ENCODE results near the gene LPAR5. TPM values are rescaled to one million over a fixed set of nuclear protein-coding genes. Genes with fewer than 3 reads are reported as not detected.
A peak's percentile ranks its signal among the peaks of the same experiment; 100 is the strongest.

Gene LPAR5
- total and polyA plus RNA-seq, 4 donors = 0.58 to 2.0 (median 1.1) TPM

DNA sequence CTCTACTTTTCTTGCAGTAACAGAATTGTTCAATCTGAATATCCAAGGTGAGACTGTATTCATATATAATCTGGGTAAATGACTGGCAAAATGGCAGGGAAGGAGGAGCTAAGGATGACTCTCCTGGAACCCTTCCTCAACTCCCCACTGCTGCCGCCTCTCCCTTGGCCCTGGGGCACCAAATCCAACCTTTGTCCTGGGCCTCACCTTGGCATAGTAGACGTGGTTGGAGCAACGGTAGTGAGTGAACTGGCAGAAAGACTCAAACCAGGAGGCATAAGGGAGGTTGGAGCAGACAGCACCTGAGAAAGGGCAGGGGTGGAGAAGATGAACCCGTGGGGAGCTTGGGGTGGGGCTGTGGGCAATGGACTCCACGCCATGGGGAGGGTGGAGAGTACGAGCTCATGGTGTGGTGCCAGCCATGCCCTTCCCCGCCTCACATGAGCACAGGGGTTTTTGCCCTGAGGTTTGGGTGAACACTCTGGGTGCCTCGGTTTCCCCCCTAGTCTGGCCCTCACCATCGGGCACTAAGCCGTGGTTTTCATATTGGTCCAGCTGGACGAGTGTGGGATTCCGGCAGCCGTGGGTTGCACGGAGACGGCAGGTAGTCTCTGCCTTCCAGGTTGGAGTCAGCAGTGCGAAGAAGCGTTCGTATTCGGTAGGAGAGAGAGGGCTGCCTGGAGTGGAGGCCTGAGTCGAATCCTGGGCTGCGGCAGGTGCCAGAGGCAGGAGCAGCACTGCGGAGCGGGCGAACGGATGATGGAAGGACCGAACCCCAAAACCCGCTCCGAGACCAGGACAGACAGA, 10.7 kb upstream of the LPAR5 start:
- DNase-seq (ENCODE audit: low spot score) = no peak
- peak overlapping the region in 1 of 2 donors; percentile 46 for H3K27ac ChIP-seq (ENCODE audit: low read depth in 1 of 2, low read length in 2 of 2)
- TF ChIP-seq FOXA1 (IDR thresholded peaks at IDR 0.05) (no peak), TAF1 (conservative IDR thresholded peaks at IDR 0.05) (no peak), EGR1 (IDR thresholded peaks at IDR 0.05; ENCODE audit: low read depth in 2 of 2) (no peak), RXRA (IDR thresholded peaks at IDR 0.05) (no peak), RAD21 (IDR thresholded peaks at IDR 0.05) (no peak), HNF4G (IDR thresholded peaks at IDR 0.05) (no peak), SP1 (IDR thresholded peaks at IDR 0.05) (no peak), NR2F2 (IDR thresholded peaks at IDR 0.05) (no peak), GABPA (IDR thresholded peaks at IDR 0.05 in 1 of 2, conservative IDR thresholded peaks at IDR 0.05 in 1 of 2) (no peak), YY1 (IDR thresholded peaks at IDR 0.05) (no peak), FOXA2 (IDR thresholded peaks at IDR 0.05) (no peak), HNF4A (conservative IDR thresholded peaks at IDR 0.05) (no peak), JUND (IDR thresholded peaks at IDR 0.05) (no peak)
- TF ChIP-seq, protein P1, sequence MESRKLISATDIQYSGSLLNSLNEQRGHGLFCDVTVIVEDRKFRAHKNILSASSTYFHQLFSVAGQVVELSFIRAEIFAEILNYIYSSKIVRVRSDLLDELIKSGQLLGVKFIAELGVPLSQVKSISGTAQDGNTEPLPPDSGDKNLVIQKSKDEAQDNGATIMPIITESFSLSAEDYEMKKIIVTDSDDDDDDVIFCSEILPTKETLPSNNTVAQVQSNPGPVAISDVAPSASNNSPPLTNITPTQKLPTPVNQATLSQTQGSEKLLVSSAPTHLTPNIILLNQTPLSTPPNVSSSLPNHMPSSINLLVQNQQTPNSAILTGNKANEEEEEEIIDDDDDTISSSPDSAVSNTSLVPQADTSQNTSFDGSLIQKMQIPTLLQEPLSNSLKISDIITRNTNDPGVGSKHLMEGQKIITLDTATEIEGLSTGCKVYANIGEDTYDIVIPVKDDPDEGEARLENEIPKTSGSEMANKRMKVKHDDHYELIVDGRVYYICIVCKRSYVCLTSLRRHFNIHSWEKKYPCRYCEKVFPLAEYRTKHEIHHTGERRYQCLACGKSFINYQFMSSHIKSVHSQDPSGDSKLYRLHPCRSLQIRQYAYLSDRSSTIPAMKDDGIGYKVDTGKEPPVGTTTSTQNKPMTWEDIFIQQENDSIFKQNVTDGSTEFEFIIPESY (IDR thresholded peaks at IDR 0.05) = no peak
- TF ChIP-seq, protein P2, sequence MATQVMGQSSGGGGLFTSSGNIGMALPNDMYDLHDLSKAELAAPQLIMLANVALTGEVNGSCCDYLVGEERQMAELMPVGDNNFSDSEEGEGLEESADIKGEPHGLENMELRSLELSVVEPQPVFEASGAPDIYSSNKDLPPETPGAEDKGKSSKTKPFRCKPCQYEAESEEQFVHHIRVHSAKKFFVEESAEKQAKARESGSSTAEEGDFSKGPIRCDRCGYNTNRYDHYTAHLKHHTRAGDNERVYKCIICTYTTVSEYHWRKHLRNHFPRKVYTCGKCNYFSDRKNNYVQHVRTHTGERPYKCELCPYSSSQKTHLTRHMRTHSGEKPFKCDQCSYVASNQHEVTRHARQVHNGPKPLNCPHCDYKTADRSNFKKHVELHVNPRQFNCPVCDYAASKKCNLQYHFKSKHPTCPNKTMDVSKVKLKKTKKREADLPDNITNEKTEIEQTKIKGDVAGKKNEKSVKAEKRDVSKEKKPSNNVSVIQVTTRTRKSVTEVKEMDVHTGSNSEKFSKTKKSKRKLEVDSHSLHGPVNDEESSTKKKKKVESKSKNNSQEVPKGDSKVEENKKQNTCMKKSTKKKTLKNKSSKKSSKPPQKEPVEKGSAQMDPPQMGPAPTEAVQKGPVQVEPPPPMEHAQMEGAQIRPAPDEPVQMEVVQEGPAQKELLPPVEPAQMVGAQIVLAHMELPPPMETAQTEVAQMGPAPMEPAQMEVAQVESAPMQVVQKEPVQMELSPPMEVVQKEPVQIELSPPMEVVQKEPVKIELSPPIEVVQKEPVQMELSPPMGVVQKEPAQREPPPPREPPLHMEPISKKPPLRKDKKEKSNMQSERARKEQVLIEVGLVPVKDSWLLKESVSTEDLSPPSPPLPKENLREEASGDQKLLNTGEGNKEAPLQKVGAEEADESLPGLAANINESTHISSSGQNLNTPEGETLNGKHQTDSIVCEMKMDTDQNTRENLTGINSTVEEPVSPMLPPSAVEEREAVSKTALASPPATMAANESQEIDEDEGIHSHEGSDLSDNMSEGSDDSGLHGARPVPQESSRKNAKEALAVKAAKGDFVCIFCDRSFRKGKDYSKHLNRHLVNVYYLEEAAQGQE (IDR thresholded peaks at IDR 0.05) = no peak
- TF ChIP-seq, protein P3, sequence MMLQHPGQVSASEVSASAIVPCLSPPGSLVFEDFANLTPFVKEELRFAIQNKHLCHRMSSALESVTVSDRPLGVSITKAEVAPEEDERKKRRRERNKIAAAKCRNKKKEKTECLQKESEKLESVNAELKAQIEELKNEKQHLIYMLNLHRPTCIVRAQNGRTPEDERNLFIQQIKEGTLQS (IDR thresholded peaks at IDR 0.05) = no peak
- TF ChIP-seq, protein P4, sequence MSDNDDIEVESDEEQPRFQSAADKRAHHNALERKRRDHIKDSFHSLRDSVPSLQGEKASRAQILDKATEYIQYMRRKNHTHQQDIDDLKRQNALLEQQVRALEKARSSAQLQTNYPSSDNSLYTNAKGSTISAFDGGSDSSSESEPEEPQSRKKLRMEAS (IDR thresholded peaks at IDR 0.05) = no peak
- TF ChIP-seq, protein P5, sequence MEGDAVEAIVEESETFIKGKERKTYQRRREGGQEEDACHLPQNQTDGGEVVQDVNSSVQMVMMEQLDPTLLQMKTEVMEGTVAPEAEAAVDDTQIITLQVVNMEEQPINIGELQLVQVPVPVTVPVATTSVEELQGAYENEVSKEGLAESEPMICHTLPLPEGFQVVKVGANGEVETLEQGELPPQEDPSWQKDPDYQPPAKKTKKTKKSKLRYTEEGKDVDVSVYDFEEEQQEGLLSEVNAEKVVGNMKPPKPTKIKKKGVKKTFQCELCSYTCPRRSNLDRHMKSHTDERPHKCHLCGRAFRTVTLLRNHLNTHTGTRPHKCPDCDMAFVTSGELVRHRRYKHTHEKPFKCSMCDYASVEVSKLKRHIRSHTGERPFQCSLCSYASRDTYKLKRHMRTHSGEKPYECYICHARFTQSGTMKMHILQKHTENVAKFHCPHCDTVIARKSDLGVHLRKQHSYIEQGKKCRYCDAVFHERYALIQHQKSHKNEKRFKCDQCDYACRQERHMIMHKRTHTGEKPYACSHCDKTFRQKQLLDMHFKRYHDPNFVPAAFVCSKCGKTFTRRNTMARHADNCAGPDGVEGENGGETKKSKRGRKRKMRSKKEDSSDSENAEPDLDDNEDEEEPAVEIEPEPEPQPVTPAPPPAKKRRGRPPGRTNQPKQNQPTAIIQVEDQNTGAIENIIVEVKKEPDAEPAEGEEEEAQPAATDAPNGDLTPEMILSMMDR (IDR thresholded peaks at IDR 0.05; ENCODE audit: low read depth, low read length, missing input control) = no peak
- 68% methylated on average over 28 of the region's 28 CpGs for WGBS
- peak overlapping the region; percentile 59 to 67 for H3K9ac ChIP-seq (ENCODE audit: low read depth in 1 of 2, low read length in 2 of 2)
- no peaks in the 10 kb centered on the region for H3K27me3 ChIP-seq (ENCODE audit: control insufficient read depth in 4 of 4, insufficient read depth in 4 of 4, low read length in 3 of 4)
- peaks cover 0 to 4% (median 0%) of the 10 kb centered on the region in 4 donors for H3K4me1 ChIP-seq (ENCODE audit: control insufficient read depth in 4 of 4, insufficient read depth in 4 of 4, low read length in 3 of 4)
- peaks cover 0 to 23% (median 10%) of the 10 kb centered on the region in 4 donors for H3K36me3 ChIP-seq (ENCODE audit: control insufficient read depth in 4 of 4, insufficient read depth in 3 of 4, low read depth in 1 of 4, low read length in 3 of 4)
- H3K4me3 ChIP-seq (ENCODE audit: low read depth in 1 of 3, low read length in 3 of 3) = peak overlapping the region; percentile 18 to 64 (median 45)
- H3K9me3 ChIP-seq (ENCODE audit: control insufficient read depth in 4 of 4, low read length in 3 of 4) = peaks cover 6 to 22% (median 9%) of the 10 kb centered on the region in 4 donors

Measured in liver (tissue), 9 donors.